Mammary epithelial cell (primary cell): ENCODE data around the gene BMAL1.

Experiments
- CTCF ChIP-seq, 2 donors: IDR thresholded peaks in 1 of 2; conservative IDR thresholded peaks in 1 of 2; 2 replicates each; pipeline ENCODE4 v1.5.1; 2011 to 2012; ENCODE audit warnings: inconsistent platforms in 2 of 2, low read length in 2 of 2, mild to moderate bottlenecking in 2 of 2, control low read depth in 1 of 2, low read depth in 1 of 2; ENCODE audit not compliant: insufficient read depth in 1 of 2; ENCODE audit errors: extremely low read depth in 1 of 2
- EZH2 ChIP-seq: IDR thresholded peaks from 2 replicates; pipeline ENCODE4 v1.6.1; 2012; ENCODE audit warnings: low read length, inconsistent platforms, borderline replicate concordance

DNA sequence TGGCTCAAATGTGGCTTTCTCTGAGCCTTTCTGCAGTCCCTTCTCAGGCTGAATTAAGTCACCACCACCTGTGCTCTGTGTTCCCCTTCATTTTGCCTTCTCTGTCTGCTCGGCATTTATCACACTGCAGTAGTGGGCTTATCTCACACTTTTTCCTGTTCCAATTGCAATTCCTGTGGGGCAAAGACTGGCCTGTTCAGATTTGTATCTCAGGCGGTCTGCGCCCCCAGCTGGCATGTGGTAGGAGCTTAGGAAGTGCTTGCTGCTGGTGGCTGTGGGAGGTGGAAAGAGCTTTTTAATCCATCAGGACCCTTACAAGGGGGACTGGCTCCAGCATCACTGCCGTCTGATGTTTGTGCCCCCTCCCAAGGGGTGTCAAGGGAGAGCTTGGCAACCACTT lies 21.2 kb downstream of the BMAL1 start:
- no peak for TF ChIP-seq CTCF (conservative IDR thresholded peaks at IDR 0.05 in 1 of 2, IDR thresholded peaks at IDR 0.05 in 1 of 2; ENCODE audit: extremely low read depth in 1 of 2, insufficient read depth in 1 of 2, low read depth in 1 of 2, low read length in 2 of 2)
- no peak for TF ChIP-seq EZH2
